ENCODE results near the gene NENF.

- TF ChIP-seq CTCF (IDR thresholded peaks at IDR 0.05; ENCODE audit: low read length) (no peak), EZH2 (optimal IDR thresholded peaks at IDR 0.05; ENCODE audit: low read depth, low read length) (no peak)
Measured at GRCh38 chr1:212433577-212434462, 1.1 kb downstream of the NENF start.
